IMR-90 (cell line): ENCODE data around the gene LOX. TPM values are rescaled to one million over a fixed set of nuclear protein-coding genes. Genes with fewer than 3 reads are reported as not detected.

Source experiments
- ATAC-seq: fragments of 200-7000 bp; cut with Tn5 transposase; 2 replicates; pipeline ENCODE4 v1.9.1; 2020; ENCODE audit warnings: low read depth, mild to moderate bottlenecking, moderate library complexity
- BruUV-seq: library from RNA; stranded (reverse); fragments of 400-500 nt; replicated peaks from 2 replicates; lab custom pipeline; 2021; lab: Mats Ljungman, UMichigan
- CTCF ChIA-PET: fragments of 300-600 bp; formaldehyde crosslinking; extraction: SDS; loops from one replicate; lab custom pipeline; 2021; ENCODE audit warnings: antibody characterized with exemption; lab: Yijun Ruan, JAX
- POLR2A ChIA-PET: fragments of 300-600 bp; sonication (Branson Sonifier 250); formaldehyde crosslinking; loops from one replicate; lab custom pipeline; 2022; ENCODE audit warnings: antibody characterized with exemption; ENCODE audit not compliant: unreplicated experiment; lab: Charles Lee
- DNase-seq: peaks from one replicate; pipeline ENCODE4 v3.0.0; 2013
- H2AFZ ChIP-seq: replicated peaks from 2 replicates; pipeline ENCODE3; 2013; ENCODE audit warnings: low read length, mild to moderate bottlenecking; ENCODE audit not compliant: poor library complexity
- H2AK5ac ChIP-seq: 2 replicates; pipeline ENCODE4 v1.6.1; 2013; ENCODE audit warnings: low read depth, low read length, inconsistent platforms
- H2AK9ac ChIP-seq: replicated peaks from 2 replicates; pipeline ENCODE3; 2013; ENCODE audit warnings: mild to moderate bottlenecking, low read depth, low read length, moderate library complexity; ENCODE audit not compliant: poor library complexity
- H2BK120ac ChIP-seq: 2 replicates; pipeline ENCODE4 v1.6.1; 2013; ENCODE audit warnings: low read depth, low read length, inconsistent platforms
- H2BK15ac ChIP-seq: 3 replicates; pipeline ENCODE4 v1.6.1; 2013; ENCODE audit warnings: low read depth, low read length, inconsistent platforms
- H2BK20ac ChIP-seq: 2 replicates; pipeline ENCODE4 v1.6.1; 2013; ENCODE audit warnings: low read depth, mild to moderate bottlenecking, inconsistent platforms, low read length, moderate library complexity
- H2BK5ac ChIP-seq: 2 replicates; pipeline ENCODE4 v1.6.1; 2013; ENCODE audit warnings: mild to moderate bottlenecking, low read depth, low read length, inconsistent platforms; ENCODE audit not compliant: poor library complexity, severe bottlenecking
- H3K14ac ChIP-seq: replicated peaks from 2 replicates; pipeline ENCODE4 v1.6.1; 2013; ENCODE audit warnings: low read depth, low read length, inconsistent platforms
- H3K18ac ChIP-seq: 2 replicates; pipeline ENCODE4 v1.6.1; 2013; ENCODE audit warnings: low read depth, low read length, control low read depth
- H3K23ac ChIP-seq: 2 replicates; pipeline ENCODE4 v1.6.1; 2013; ENCODE audit warnings: low read depth, low read length, inconsistent platforms
- H3K27ac ChIP-seq: 2 replicates; pipeline ENCODE4 v1.5.1; 2013; ENCODE audit warnings: mild to moderate bottlenecking, control low read depth, low read length; ENCODE audit not compliant: insufficient read depth
- H3K27me3 ChIP-seq: 2 replicates; pipeline ENCODE4 v1.6.1; 2013; ENCODE audit warnings: low read length; ENCODE audit not compliant: control insufficient read depth, insufficient read depth
- H3K36me3 ChIP-seq: 2 replicates; pipeline ENCODE4 v1.6.1; 2013; ENCODE audit warnings: low read length, mixed read lengths; ENCODE audit not compliant: control insufficient read depth, insufficient read depth
- H3K4ac ChIP-seq: 2 replicates; pipeline ENCODE4 v1.6.1; 2013; ENCODE audit warnings: low read depth, low read length, inconsistent platforms
- H3K4me1 ChIP-seq: 2 replicates; pipeline ENCODE4 v1.6.1; 2013; ENCODE audit warnings: low read length, mixed read lengths; ENCODE audit not compliant: control insufficient read depth, insufficient read depth
- H3K4me2 ChIP-seq: 2 replicates; pipeline ENCODE4 v1.6.1; 2013; ENCODE audit warnings: low read depth, mild to moderate bottlenecking, control low read depth, low read length, moderate library complexity
- H3K4me3 ChIP-seq: 2 replicates; pipeline ENCODE4 v1.5.1; 2013; ENCODE audit warnings: low read depth, mild to moderate bottlenecking, control low read depth, low read length, moderate library complexity; ENCODE audit not compliant: insufficient read depth
- H3K56ac ChIP-seq: 2 replicates; pipeline ENCODE4 v1.6.1; 2013; ENCODE audit warnings: low read length, inconsistent platforms; ENCODE audit not compliant: insufficient read depth; ENCODE audit errors: extremely low read depth
- H3K79me1 ChIP-seq, 2 experiments: 2 replicates each; pipeline ENCODE4 v1.6.1; 2013; ENCODE audit warnings: low read length in 2 of 2, inconsistent platforms in 1 of 2, low read depth in 1 of 2
- H3K9ac ChIP-seq: 2 replicates; pipeline ENCODE4 v1.6.1; 2013; ENCODE audit warnings: low read depth, low read length, control low read depth
- H3K9me1 ChIP-seq: 2 replicates; pipeline ENCODE4 v1.6.1; 2013; ENCODE audit warnings: low read length, inconsistent platforms; ENCODE audit not compliant: insufficient read depth
- H3K9me3 ChIP-seq: 2 replicates; pipeline ENCODE4 v1.6.1; 2013; ENCODE audit warnings: low read length; ENCODE audit not compliant: control insufficient read depth, insufficient read depth
- H4K20me1 ChIP-seq: 2 replicates; pipeline ENCODE4 v1.6.1; 2013; ENCODE audit warnings: low read length, inconsistent platforms; ENCODE audit not compliant: insufficient read depth
- H4K5ac ChIP-seq: 2 replicates; pipeline ENCODE4 v1.6.1; 2013; ENCODE audit warnings: mild to moderate bottlenecking, low read depth, low read length, control low read depth
- H4K8ac ChIP-seq, 2 experiments: 2 replicates each; pipeline ENCODE4 v1.6.1; 2013; ENCODE audit warnings: low read depth in 2 of 2, low read length in 2 of 2, control low read depth in 1 of 2, inconsistent platforms in 1 of 2
- H4K91ac ChIP-seq: 2 replicates; pipeline ENCODE4 v1.6.1; 2013; ENCODE audit warnings: low read depth, low read length, inconsistent platforms; ENCODE audit not compliant: insufficient read depth
- CHD1 ChIP-seq: IDR thresholded peaks from 2 replicates; pipeline ENCODE4 v1.6.1; 2012; ENCODE audit warnings: low read depth, low read length, improper control_type of control experiment
- MAZ ChIP-seq: IDR thresholded peaks from 2 replicates; pipeline ENCODE4 v1.6.1; 2012; ENCODE audit warnings: low read depth, mild to moderate bottlenecking, low read length, improper control_type of control experiment, moderate library complexity, borderline replicate concordance
- MXI1 ChIP-seq: IDR thresholded peaks from 2 replicates; pipeline ENCODE4 v1.6.1; 2012; ENCODE audit warnings: low read depth, mild to moderate bottlenecking, low read length, moderate library complexity, borderline replicate concordance
- NFE2L2 ChIP-seq: fragments of 150-350 bp; IDR thresholded peaks from 2 replicates; pipeline ENCODE4 v1.6.1; 2016; ENCODE audit warnings: low read depth, mild to moderate bottlenecking, low read length
- POLR2A ChIP-seq: IDR thresholded peaks from 2 replicates; pipeline ENCODE4 v1.6.1; 2012; ENCODE audit warnings: mild to moderate bottlenecking, low read depth, low read length
- RCOR1 ChIP-seq: IDR thresholded peaks from 2 replicates; pipeline ENCODE4 v1.6.1; 2012; ENCODE audit warnings: mild to moderate bottlenecking, low read length, improper control_type of control experiment; ENCODE audit not compliant: insufficient replicate concordance
- RFX5 ChIP-seq: IDR thresholded peaks from 2 replicates; pipeline ENCODE4 v1.8.0; 2012; ENCODE audit warnings: low read depth, mild to moderate bottlenecking, low read length, moderate library complexity
- SMC3 ChIP-seq: fragments of 150-350 bp; IDR thresholded peaks from 2 replicates; pipeline ENCODE4 v1.6.1; 2016; ENCODE audit warnings: low read depth, mild to moderate bottlenecking, antibody characterized with exemption, low read length, moderate library complexity
- WGBS, 2 experiments: methylation state at CpG; one replicate each; pipeline versions ENCODE4 v1.1.5 to v1.1.7; 2013; ENCODE audit warnings: missing lambda C conversion rate in 2 of 2; ENCODE audit not compliant: insufficient read length in 1 of 2; ENCODE audit errors: extremely low coverage in 2 of 2; 5-methylcytosine and 5-hydroxymethylcytosine counted together
- dilution Hi-C: fragments of 300-500 bp; cut with HindIII; formaldehyde crosslinking; loops from one replicate; pipeline ENCODE4 v1.14.3; 2018; ENCODE audit warnings: low sequenced_read_pairs; ENCODE audit not compliant: unreplicated experiment
- in situ Hi-C: fragments of 300-500 bp; cut with MboI; formaldehyde crosslinking; loops from 3 replicates; pipeline ENCODE4 v1.14.3; 2019; ENCODE audit warnings: low sequenced_read_pairs, inconsistent platforms, mixed read lengths
- intact Hi-C: fragments of 100-400 bp; cut with micrococcal nuclease; formaldehyde crosslinking; loops from 2 replicates; pipeline ENCODE4 v1.10.0; 2022
- polyA plus RNA-seq, 3 experiments: library from polyadenylated mRNA; depleted of rRNA; stranded (reverse); fragments of >200 nt; gene quantifications; 2 replicates each; pipeline ENCODE4 v1.2.3, GENCODE V29; 2012; ENCODE audit warnings: low replicate concordance in 1 of 3
- total RNA-seq: library from RNA; depleted of rRNA; stranded (reverse); fragments of >200 nt; gene quantifications from 2 replicates; pipeline ENCODE4 v1.2.3, GENCODE V29; 2012
- TF ChIP-seq, protein P1 (sequence below): conservative IDR thresholded peaks from 2 replicates; pipeline ENCODE4 v1.5.1; 2012; ENCODE audit warnings: mild to moderate bottlenecking, low read depth, low read length, improper control_type of control experiment
- TF ChIP-seq, protein P2 (sequence below): fragments of 150-350 bp; IDR thresholded peaks from 2 replicates; pipeline ENCODE4 v1.6.1; 2017; ENCODE audit warnings: mild to moderate bottlenecking, antibody characterized with exemption, low read length, low read depth

LOX gene
- total and polyA plus RNA-seq, 2 of the 4 experiments (the other 2 are of a cell fraction), result 277 to 662 TPM

- TF ChIP-seq, protein P1, sequence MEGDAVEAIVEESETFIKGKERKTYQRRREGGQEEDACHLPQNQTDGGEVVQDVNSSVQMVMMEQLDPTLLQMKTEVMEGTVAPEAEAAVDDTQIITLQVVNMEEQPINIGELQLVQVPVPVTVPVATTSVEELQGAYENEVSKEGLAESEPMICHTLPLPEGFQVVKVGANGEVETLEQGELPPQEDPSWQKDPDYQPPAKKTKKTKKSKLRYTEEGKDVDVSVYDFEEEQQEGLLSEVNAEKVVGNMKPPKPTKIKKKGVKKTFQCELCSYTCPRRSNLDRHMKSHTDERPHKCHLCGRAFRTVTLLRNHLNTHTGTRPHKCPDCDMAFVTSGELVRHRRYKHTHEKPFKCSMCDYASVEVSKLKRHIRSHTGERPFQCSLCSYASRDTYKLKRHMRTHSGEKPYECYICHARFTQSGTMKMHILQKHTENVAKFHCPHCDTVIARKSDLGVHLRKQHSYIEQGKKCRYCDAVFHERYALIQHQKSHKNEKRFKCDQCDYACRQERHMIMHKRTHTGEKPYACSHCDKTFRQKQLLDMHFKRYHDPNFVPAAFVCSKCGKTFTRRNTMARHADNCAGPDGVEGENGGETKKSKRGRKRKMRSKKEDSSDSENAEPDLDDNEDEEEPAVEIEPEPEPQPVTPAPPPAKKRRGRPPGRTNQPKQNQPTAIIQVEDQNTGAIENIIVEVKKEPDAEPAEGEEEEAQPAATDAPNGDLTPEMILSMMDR, result no peak
Observed at GRCh38 chr5:122099060-122099790, 21.2 kb upstream of the LOX start (continued).

- Histone ChIP-seq H3K27me3 (no peaks in the 10 kb centered on the region), H3K9ac (no peak overlapping the region)
- no peak for DNase-seq
- TF ChIP-seq POLR2A, result no peak
- TF ChIP-seq, protein P1, result no peak
- no peak for TF ChIP-seq RFX5
- TF ChIP-seq SMC3, result no peak
- TF ChIP-seq, protein P2, sequence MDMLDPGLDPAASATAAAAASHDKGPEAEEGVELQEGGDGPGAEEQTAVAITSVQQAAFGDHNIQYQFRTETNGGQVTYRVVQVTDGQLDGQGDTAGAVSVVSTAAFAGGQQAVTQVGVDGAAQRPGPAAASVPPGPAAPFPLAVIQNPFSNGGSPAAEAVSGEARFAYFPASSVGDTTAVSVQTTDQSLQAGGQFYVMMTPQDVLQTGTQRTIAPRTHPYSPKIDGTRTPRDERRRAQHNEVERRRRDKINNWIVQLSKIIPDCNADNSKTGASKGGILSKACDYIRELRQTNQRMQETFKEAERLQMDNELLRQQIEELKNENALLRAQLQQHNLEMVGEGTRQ, result no peak
- TF ChIP-seq CHD1, result no peak
- no peak for TF ChIP-seq MXI1
- TF ChIP-seq MAZ, result no peak
- TF ChIP-seq NFE2L2, result no peak
- TF ChIP-seq RCOR1, result no peak
Observed at GRCh38 chr5:122097391-122097790, 19.3 kb upstream of the LOX start.

More at GRCh38 chr5:122097391-122097790, 19.3 kb upstream of the LOX start:
- Histone ChIP-seq H3K79me1 (peaks cover 0 to 6% of the 10 kb centered on the region in 2 experiments; a peak in 1 of 4 replicates), H2BK20ac (peak overlapping the region; percentile 38; the same call in 1 of the 2 replicates), H2AK9ac (no peak overlapping the region), H2AK5ac (no peak overlapping the region; the same call in 1 of the 2 replicates), H2AFZ (no peak overlapping the region), H3K4me1 (peaks cover 19% of the 10 kb centered on the region), H4K5ac (no peak overlapping the region), H3K27ac (no peak overlapping the region), H3K9me3 (no peaks in the 10 kb centered on the region), H3K14ac (no peak overlapping the region), H3K9me1 (peaks cover 11% of the 10 kb centered on the region), H3K36me3 (no peaks in the 10 kb centered on the region), H4K8ac (0 out of 4 replicates have a peak overlapping the region, but pooled peaks of 1 of the 2 experiments have one; percentile 24), H3K18ac (peak overlapping the region; percentile 54; the same call in 1 of the 2 replicates), H3K4me3 (no peak overlapping the region), H4K20me1 (no peaks in the 10 kb centered on the region), H4K91ac (peak overlapping the region; percentile 47; the same call in 1 of the 2 replicates), H3K23ac (0 out of 2 replicates have a peak overlapping the region, but pooled peaks have one; percentile 4), H3K4ac (peak overlapping the region; percentile 15; the same call in 1 of the 2 replicates), H3K56ac (no peak overlapping the region), H3K4me2 (no peak overlapping the region), H2BK15ac (peak overlapping the region; percentile 57; the same call in 2 of the 3 replicates), H2BK5ac (no peak overlapping the region), H2BK120ac (peak overlapping the region; percentile 20)
- no TSS peak for BruUV-seq
- ATAC-seq, result no peak
- ChIA-PET POLR2A (no interaction called here), CTCF (interaction anchor here (1.3 to 3.0 kb wide), 2 partner anchors 59 to 128 kb away, joined by 5 to 13 read pairs; no protein-coding TSS in a partner anchor)
- in situ Hi-C loops, result no loop called here
- WGBS, 2 experiments, result no CpG with 5 or more reads among the region's 1 CpG
- intact Hi-C loops, result no loop called here
- dilution Hi-C loops, result no loop called here
